GM18951 (cell line): ENCODE measurements around the gene ACP2.

Experiments used
- POLR2A ChIP-seq: IDR thresholded peaks from 4 replicates; pipeline ENCODE4 v1.6.1; 2011; ENCODE audit warnings: mild to moderate bottlenecking; ENCODE audit not compliant: insufficient read length, insufficient read depth; ENCODE audit errors: extremely low read depth
- in situ Hi-C: fragments of 300-500 bp; cut with MboI; formaldehyde crosslinking; loops from one replicate; pipeline ENCODE4 v1.12.0; 2022; ENCODE audit warnings: low sequenced_read_pairs, mixed read lengths, inconsistent platforms; ENCODE audit not compliant: unreplicated experiment

Gene ACP2

GRCh38 chr11:47260366-47260765 is 11.8 kb upstream of the ACP2 start:
- TF ChIP-seq POLR2A = no peak
- in situ Hi-C loops = no loop called here

GRCh38 chr11:47259232-47259977 is 10.8 kb upstream of the ACP2 start:
- in situ Hi-C loops = no loop called here
- no peak for TF ChIP-seq POLR2A

- TF ChIP-seq POLR2A = no peak
- in situ Hi-C loops = no loop called here
Measured at GRCh38 chr11:47258317-47258902, 9.8 kb upstream of the ACP2 start.

- no peak for TF ChIP-seq POLR2A
- in situ Hi-C loops = no loop called here
Measured at GRCh38 chr11:47257517-47258316, 9.1 kb upstream of the ACP2 start, which contains the start of gene NR1H3. Gene NR1H3 (plus strand): TSS chr11:47257996. CDS start chr11:47259217, 1,221 bp downstream.

GRCh38 chr11:47257177-47257516 is 8.5 kb upstream of the ACP2 start:
- TF ChIP-seq POLR2A = no peak
- in situ Hi-C loops = no loop called here

- TF ChIP-seq POLR2A = no peak
- in situ Hi-C loops = no loop called here
Measured at GRCh38 chr11:47256374-47256773, 7.8 kb upstream of the ACP2 start.

GRCh38 chr11:47254386-47254785 is 5.8 kb upstream of the ACP2 start:
- in situ Hi-C loops = no loop called here
- no peak for TF ChIP-seq POLR2A

GRCh38 chr11:47253660-47254059 is 5.0 kb upstream of the ACP2 start:
- TF ChIP-seq POLR2A = no peak
- in situ Hi-C loops = no loop called here

GRCh38 chr11:47251751-47252150 is 3.1 kb upstream of the ACP2 start:
- TF ChIP-seq POLR2A = no peak
- in situ Hi-C loops = no loop called here

- TF ChIP-seq POLR2A = no peak
- in situ Hi-C loops = no loop called here
Measured at GRCh38 chr11:47249378-47249715, 733 bp upstream of the ACP2 start.

GRCh38 chr11:47248304-47248663 is 330 bp downstream of the ACP2 start:
- in situ Hi-C loops = no loop called here
- TF ChIP-seq POLR2A = no peak

- in situ Hi-C loops = no loop called here
- no peak for TF ChIP-seq POLR2A
Measured at GRCh38 chr11:47247502-47247901, 1.1 kb downstream of the ACP2 start.

- no peak for TF ChIP-seq POLR2A
- in situ Hi-C loops = no loop called here
Measured at GRCh38 chr11:47245611-47246357, 2.8 kb downstream of the ACP2 start.

- TF ChIP-seq POLR2A = no peak
- in situ Hi-C loops = no loop called here
Measured at GRCh38 chr11:47244448-47245350, 3.9 kb downstream of the ACP2 start.
